Astrocyte (in vitro differentiated cells and primary cell): ENCODE measurements around the gene EVC. TPM values are rescaled to one million over a fixed set of nuclear protein-coding genes. Genes with fewer than 3 reads are reported as not detected.

Experiments
- DNase-seq: peaks from one replicate; pipeline ENCODE4 v3.0.0-alpha.2; 2010; ENCODE audit warnings: low read depth
- FAIRE-seq: peaks from 2 replicates; lab custom pipeline; 2011; peaks lifted over from hg19 to GRCh38; lab: Jason Lieb, UNC
- H2AFZ ChIP-seq: 2 replicates; pipeline ENCODE4 v1.6.0; 2012; ENCODE audit warnings: low read depth, low read length, inconsistent platforms
- H3K27ac ChIP-seq: 2 replicates; pipeline ENCODE4 v1.5.1; 2011; ENCODE audit warnings: low read depth, low read length, inconsistent platforms
- H3K27me3 ChIP-seq: 2 replicates; pipeline ENCODE4 v1.6.0; 2011; ENCODE audit warnings: low read length, inconsistent platforms; ENCODE audit not compliant: insufficient read depth
- H3K36me3 ChIP-seq: 2 replicates; pipeline ENCODE4 v1.5.1; 2011; ENCODE audit warnings: low read length, inconsistent platforms; ENCODE audit not compliant: insufficient read depth
- H3K4me1 ChIP-seq: 2 replicates; pipeline ENCODE4 v1.5.1; 2011; ENCODE audit warnings: low read length, inconsistent platforms; ENCODE audit not compliant: insufficient read depth
- H3K4me2 ChIP-seq: 2 replicates; pipeline ENCODE4 v1.6.0; 2012; ENCODE audit warnings: low read length, inconsistent platforms
- H3K4me3 ChIP-seq: 2 replicates; pipeline ENCODE4 v1.5.1; 2011; ENCODE audit warnings: low read depth, mild to moderate bottlenecking, low read length, inconsistent platforms; ENCODE audit not compliant: insufficient read depth
- H3K79me2 ChIP-seq: 2 replicates; pipeline ENCODE4 v1.6.0; 2012; ENCODE audit warnings: mild to moderate bottlenecking, low read length, inconsistent platforms; ENCODE audit not compliant: insufficient read depth
- H3K9ac ChIP-seq: 2 replicates; pipeline ENCODE4 v1.6.0; 2012; ENCODE audit warnings: mild to moderate bottlenecking, low read length, inconsistent platforms
- H3K9me3 ChIP-seq: 2 replicates; pipeline ENCODE4 v1.5.1; 2012; ENCODE audit warnings: low read depth, mild to moderate bottlenecking, low read length, inconsistent platforms; ENCODE audit not compliant: insufficient read depth
- H4K20me1 ChIP-seq: 2 replicates; pipeline ENCODE4 v1.6.0; 2012; ENCODE audit warnings: low read length, inconsistent platforms; ENCODE audit not compliant: insufficient read depth
- H3K27ac Mint-ChIP-seq: one replicate; pipeline ENCODE4 v1.8.0; 2021; ENCODE audit warnings: mild to moderate bottlenecking, mixed read lengths; ENCODE audit not compliant: unreplicated experiment
- H3K27me3 Mint-ChIP-seq: one replicate; pipeline ENCODE4 v1.8.0; 2021; ENCODE audit warnings: low read depth, mixed read lengths; ENCODE audit not compliant: unreplicated experiment
- H3K36me3 Mint-ChIP-seq: one replicate; pipeline ENCODE4 v1.8.0; 2021; ENCODE audit warnings: low read depth, mixed read lengths; ENCODE audit not compliant: unreplicated experiment
- H3K4me1 Mint-ChIP-seq: one replicate; pipeline ENCODE4 v1.8.0; 2021; ENCODE audit warnings: low read depth, mixed read lengths; ENCODE audit not compliant: unreplicated experiment
- H3K4me3 Mint-ChIP-seq: one replicate; pipeline ENCODE4 v1.8.0; 2021; ENCODE audit warnings: mild to moderate bottlenecking, moderate library complexity, mixed read lengths; ENCODE audit not compliant: unreplicated experiment
- H3K9me3 Mint-ChIP-seq: one replicate; pipeline ENCODE4 v1.8.0; 2021; ENCODE audit warnings: mild to moderate bottlenecking, mixed read lengths; ENCODE audit not compliant: unreplicated experiment
- EZH2 ChIP-seq: IDR thresholded peaks from 2 replicates; pipeline ENCODE4 v1.6.1; 2012; ENCODE audit warnings: mild to moderate bottlenecking, low read length, inconsistent platforms; ENCODE audit not compliant: insufficient read depth
- total RNA-seq: library from RNA; stranded (reverse); gene quantifications from 2 replicates; pipeline ENCODE4 v1.2.1, GENCODE V29; 2021
- TF ChIP-seq, protein P1 (sequence below): IDR thresholded peaks from 2 replicates; pipeline ENCODE4 v1.5.1; 2011; ENCODE audit warnings: low read depth, mild to moderate bottlenecking, inconsistent platforms, low read length, moderate library complexity; ENCODE audit not compliant: insufficient read depth

The EVC gene
- total RNA-seq, 1 donor from 2014 or later = 23.9 TPM

DNA sequence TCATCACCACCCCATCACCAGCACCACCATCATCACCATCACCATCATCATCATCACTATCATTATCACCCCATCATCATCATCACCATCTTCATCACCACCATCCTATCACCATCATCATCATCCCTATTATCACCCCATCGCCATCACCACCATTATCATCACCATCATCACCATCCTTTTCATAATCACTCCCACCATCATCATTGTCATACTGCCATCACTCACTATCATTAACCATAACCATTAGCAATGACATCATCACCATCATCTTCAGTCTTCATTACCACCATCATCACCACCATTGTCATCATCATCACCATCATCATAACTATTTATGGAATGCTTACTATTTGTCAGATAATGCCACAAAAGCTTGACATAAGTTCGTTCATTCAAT is 146.2 kb downstream of the EVC start:
- Histone ChIP-seq H3K79me2 (peaks cover 13% of the 10 kb centered on the region), H2AFZ (no peak overlapping the region), H3K9ac (no peak overlapping the region), H3K4me3 (no peak overlapping the region), H3K27ac (no peak overlapping the region), H3K4me2 (no peak overlapping the region), H3K36me3 (no peaks in the 10 kb centered on the region), H3K9me3 (no peaks in the 10 kb centered on the region), H3K4me1 (no peaks in the 10 kb centered on the region), H4K20me1 (peaks cover 38% of the 10 kb centered on the region), H3K27me3 (no peaks in the 10 kb centered on the region)
- FAIRE-seq = peak; percentile 23
- Mint-ChIP-seq H3K4me1 (peaks cover 1% of the 10 kb centered on the region), H3K9me3 (peaks cover 4% of the 10 kb centered on the region), H3K27ac (no peak overlapping the region), H3K27me3 (no peaks in the 10 kb centered on the region), H3K36me3 (peaks cover 14% of the 10 kb centered on the region), H3K4me3 (no peak overlapping the region)
- TF ChIP-seq, protein P1, sequence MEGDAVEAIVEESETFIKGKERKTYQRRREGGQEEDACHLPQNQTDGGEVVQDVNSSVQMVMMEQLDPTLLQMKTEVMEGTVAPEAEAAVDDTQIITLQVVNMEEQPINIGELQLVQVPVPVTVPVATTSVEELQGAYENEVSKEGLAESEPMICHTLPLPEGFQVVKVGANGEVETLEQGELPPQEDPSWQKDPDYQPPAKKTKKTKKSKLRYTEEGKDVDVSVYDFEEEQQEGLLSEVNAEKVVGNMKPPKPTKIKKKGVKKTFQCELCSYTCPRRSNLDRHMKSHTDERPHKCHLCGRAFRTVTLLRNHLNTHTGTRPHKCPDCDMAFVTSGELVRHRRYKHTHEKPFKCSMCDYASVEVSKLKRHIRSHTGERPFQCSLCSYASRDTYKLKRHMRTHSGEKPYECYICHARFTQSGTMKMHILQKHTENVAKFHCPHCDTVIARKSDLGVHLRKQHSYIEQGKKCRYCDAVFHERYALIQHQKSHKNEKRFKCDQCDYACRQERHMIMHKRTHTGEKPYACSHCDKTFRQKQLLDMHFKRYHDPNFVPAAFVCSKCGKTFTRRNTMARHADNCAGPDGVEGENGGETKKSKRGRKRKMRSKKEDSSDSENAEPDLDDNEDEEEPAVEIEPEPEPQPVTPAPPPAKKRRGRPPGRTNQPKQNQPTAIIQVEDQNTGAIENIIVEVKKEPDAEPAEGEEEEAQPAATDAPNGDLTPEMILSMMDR = no peak
- TF ChIP-seq EZH2 = no peak
- DNase-seq = no peak

DNA sequence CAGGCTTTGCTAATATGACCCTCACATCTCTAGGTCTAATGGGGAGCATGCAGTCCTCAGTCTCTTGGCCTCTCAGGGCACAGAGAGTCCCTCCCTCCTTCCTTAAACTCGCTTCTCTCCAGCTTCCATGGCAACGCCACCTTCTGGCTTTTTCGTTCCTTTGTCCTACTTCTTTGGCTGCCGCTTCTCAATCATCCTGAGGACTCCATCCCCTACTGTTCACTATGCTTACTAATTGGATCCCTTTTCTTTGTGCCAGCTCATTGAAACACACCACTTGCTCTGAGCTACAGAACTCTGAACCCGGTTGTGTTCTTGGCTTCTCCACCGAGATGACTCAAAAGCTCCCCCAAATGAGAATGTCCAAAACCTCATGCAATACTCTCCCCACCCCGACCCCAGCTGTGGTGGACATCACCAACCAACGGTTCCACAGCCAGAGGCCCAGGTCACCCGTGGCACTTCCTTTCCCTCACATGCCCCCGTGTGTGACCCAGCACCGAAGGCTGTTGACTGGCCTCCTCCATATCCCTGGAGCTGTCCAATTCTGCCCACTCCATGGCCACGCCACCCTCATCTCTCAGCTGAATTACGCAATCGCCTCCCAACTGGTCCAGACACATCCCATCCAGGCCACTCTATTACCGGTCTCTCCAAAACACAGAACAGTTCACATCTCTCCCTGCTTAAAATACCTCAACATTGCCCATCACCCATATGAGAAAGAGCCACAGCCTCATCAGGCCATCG is 147.2 kb downstream of the EVC start:
- H3K9me3 Mint-ChIP-seq = peaks cover 4% of the 10 kb centered on the region
- H3K36me3 ChIP-seq = no peaks in the 10 kb centered on the region
- peaks cover 13% of the 10 kb centered on the region for H3K79me2 ChIP-seq
- TF ChIP-seq, protein P1 = no peak
- TF ChIP-seq EZH2 = no peak
- H3K4me3 Mint-ChIP-seq = no peak overlapping the region
- H3K9ac ChIP-seq = no peak overlapping the region
- no peak for DNase-seq
- no peak overlapping the region for H3K4me3 ChIP-seq
- no peaks in the 10 kb centered on the region for H3K9me3 ChIP-seq
- peaks cover 13% of the 10 kb centered on the region for H3K36me3 Mint-ChIP-seq
- no peak overlapping the region for H2AFZ ChIP-seq
- no peak overlapping the region for H3K27ac ChIP-seq
- no peak overlapping the region for H3K27ac Mint-ChIP-seq
- no peaks in the 10 kb centered on the region for H3K27me3 ChIP-seq
- H3K4me1 ChIP-seq = peaks cover 2% of the 10 kb centered on the region
- peaks cover 5% of the 10 kb centered on the region for H3K4me1 Mint-ChIP-seq
- H4K20me1 ChIP-seq = peaks cover 46% of the 10 kb centered on the region
- no peak for FAIRE-seq
- no peak overlapping the region for H3K4me2 ChIP-seq
- H3K27me3 Mint-ChIP-seq = no peaks in the 10 kb centered on the region

DNA sequence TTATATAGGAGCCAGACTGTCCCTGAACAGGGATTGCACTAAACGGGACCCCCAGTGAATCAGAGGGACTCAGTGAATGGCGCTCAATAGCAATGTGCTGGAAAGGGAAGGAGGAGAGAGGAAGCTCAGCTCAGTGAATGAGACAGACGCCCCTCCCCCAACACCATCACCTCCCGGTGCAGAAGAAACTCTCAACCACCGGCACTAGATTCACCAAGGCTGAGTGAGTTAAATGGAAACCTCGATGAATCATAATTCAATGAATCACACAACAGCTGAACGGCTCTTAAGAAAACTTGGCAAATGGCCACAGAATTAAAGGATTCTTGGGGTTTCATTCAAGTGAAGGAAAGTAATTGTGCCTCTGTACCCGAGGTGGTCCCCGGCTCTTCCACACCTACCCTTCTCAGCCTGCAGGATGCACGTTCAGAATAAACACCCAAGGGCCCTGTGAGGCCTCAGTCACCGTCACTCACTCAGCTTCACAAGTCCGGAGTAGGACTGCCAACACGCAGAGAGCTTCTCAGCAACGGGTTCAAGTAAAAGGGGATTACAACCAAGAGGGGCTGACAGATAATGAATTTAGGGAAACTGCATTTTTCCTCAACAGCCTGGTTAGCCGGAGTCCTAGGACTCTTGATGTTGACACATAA is 152.6 kb downstream of the EVC start:
- no peaks in the 10 kb centered on the region for H3K27me3 ChIP-seq
- TF ChIP-seq, protein P1 = no peak
- no peak for TF ChIP-seq EZH2
- Mint-ChIP-seq H3K9me3 (peaks cover 4% of the 10 kb centered on the region), H3K27me3 (no peaks in the 10 kb centered on the region), H3K4me3 (no peak overlapping the region), H3K4me1 (peaks cover 34% of the 10 kb centered on the region), H3K36me3 (peaks cover 24% of the 10 kb centered on the region), H3K27ac (peak overlapping the region; percentile 62)
- H3K4me2 ChIP-seq = peak overlapping the region; percentile 70
- H3K27ac ChIP-seq = no peak overlapping the region
- peaks cover 55% of the 10 kb centered on the region for H4K20me1 ChIP-seq
- H3K9ac ChIP-seq = no peak overlapping the region
- H3K4me3 ChIP-seq = no peak overlapping the region
- H3K9me3 ChIP-seq = no peaks in the 10 kb centered on the region
- peak; percentile 97 for DNase-seq
- H3K36me3 ChIP-seq = no peaks in the 10 kb centered on the region
- H2AFZ ChIP-seq = no peak overlapping the region
- H3K4me1 ChIP-seq = peaks cover 19% of the 10 kb centered on the region
- peak; percentile 66 for FAIRE-seq
- H3K79me2 ChIP-seq = peaks cover 7% of the 10 kb centered on the region
